Raji (cell line): ENCODE measurements around the gene TBL1Y.

ENCODE experiments used
- POLR2A ChIP-seq: IDR thresholded peaks from 2 replicates; pipeline ENCODE4 v1.6.1; 2011; ENCODE audit warnings: low read depth, low read length, control low read depth; ENCODE audit not compliant: insufficient read depth

The TBL1Y gene

GRCh38 chrY:7122202-7122601 lies 211.7 kb downstream of the TBL1Y start:
- TF ChIP-seq POLR2A, result no peak

GRCh38 chrY:7125136-7126056 lies 214.9 kb downstream of the TBL1Y start:
- no peak for TF ChIP-seq POLR2A

- no peak for TF ChIP-seq POLR2A
These were observed 217.7 kb downstream of the TBL1Y start for GRCh38 chrY:7128211-7128610.
